Left renal pelvis (tissue), 4 donors: ENCODE data around the gene TRIM8. TPM values are rescaled to one million over a fixed set of nuclear protein-coding genes. Genes with fewer than 3 reads are reported as not detected.
"Not testable (repeated sequence)": the region's sequence is repeated elsewhere in the genome, so short reads cannot be mapped to it uniquely, and the experiment has no call there.

Experiments
- DNase-seq, 4 donors: peaks; one replicate each; pipeline ENCODE4 v3.0.0-alpha.2; 2013; ENCODE audit warnings: low read depth in 4 of 4, low spot score in 3 of 4
- polyA plus RNA-seq, 4 donors: library from polyadenylated mRNA; unstranded; fragments of 120-200 nt; gene quantifications; one replicate each; pipeline ENCODE4 v1.2.1, GENCODE V29; 2013; ENCODE audit not compliant: insufficient read length in 4 of 4

Gene TRIM8
- polyA plus RNA-seq, 4 donors = 76.9 to 146 (median 129) TPM

- no peak for DNase-seq
Measured at GRCh38 chr10:102682981-102683380, 38.7 kb downstream of the TRIM8 start.

DNA sequence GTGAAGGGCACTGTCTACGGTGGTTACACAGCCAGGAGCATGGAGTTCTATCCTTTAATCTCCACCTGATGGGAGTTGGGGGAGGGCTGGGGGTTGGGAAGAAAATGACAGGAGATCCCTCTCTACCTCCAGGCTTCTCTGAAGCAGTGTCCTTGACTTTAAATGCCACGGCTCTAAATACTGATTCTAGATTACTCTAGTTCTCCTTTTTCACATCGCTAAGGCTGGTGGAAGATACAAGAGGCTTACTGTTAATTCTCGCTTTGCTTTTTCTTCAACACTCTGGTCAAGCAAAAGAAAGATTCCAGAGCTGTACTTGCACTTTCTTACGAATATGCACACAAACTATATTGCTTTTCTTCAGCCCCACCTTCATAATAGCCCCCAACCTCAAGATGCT lies 39.5 kb downstream of the TRIM8 start:
- no peak for DNase-seq

GRCh38 chr10:102691285-102692066 lies 47.2 kb downstream of the TRIM8 start:
- DNase-seq = no peak

GRCh38 chr10:102695401-102695800 lies 51.1 kb downstream of the TRIM8 start:
- DNase-seq = not testable (repeated sequence)

DNA sequence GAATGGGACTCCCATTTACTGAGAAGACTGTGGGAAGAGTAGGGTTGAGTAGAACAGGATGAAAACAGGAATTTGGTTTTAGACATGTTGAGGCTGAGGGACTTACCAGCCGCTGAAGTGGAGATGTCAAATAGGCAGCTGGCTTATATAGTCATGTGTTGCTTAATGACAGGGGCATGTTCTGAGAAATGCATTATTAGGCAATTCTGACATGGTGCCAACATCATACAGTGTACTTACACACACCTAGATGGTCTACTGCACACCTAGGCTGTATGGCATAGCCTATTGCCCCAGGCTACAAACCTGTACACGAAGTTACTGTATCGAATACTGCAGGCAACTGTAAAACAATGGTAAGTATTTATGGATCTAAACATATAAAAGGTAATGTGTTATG lies 52.5 kb downstream of the TRIM8 start:
- no peak for DNase-seq

- DNase-seq = no peak
Measured at GRCh38 chr10:102698894-102699293, 54.6 kb downstream of the TRIM8 start.

- DNase-seq = no peak
Measured at GRCh38 chr10:102701272-102701671, 57.0 kb downstream of the TRIM8 start.

DNA sequence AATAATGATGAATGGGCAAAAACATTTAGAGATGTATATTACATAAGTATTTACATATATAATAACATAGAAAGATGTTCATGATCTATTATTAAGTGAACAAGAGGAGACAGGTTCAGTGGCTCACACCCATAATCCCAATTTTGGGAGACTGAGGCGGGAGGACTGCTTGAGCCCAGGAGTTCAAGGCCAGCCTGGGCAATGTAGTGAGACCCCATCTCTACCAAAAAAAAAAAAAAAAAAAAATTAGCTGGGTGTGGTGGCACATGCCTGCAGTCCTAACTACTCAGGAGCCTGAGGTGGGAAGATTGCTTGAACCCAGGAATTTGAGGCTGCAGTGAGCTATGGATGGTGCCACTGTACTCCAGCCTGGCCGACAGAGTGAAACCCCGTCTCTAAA lies 57.5 kb downstream of the TRIM8 start:
- no peak for DNase-seq

DNA sequence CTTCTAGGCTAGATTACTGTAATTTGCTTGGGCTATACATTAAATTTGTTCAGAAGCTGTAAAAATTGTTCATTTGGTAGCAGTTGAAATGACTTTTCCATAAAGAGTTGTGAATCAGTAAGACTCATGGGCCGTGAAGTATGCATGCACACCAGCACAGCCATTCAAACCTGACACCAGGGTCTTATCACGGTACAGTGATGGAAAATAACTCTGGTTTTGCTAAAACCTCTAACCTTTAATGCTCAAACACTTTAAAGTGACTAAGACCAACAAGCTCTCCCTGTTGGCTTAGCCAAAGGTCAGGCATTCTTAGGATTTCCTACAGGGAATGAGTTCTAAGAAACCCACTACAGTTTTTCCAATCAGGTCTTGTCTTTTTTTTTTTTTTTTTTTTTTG lies 58.5 kb downstream of the TRIM8 start:
- no peak for DNase-seq

DNA sequence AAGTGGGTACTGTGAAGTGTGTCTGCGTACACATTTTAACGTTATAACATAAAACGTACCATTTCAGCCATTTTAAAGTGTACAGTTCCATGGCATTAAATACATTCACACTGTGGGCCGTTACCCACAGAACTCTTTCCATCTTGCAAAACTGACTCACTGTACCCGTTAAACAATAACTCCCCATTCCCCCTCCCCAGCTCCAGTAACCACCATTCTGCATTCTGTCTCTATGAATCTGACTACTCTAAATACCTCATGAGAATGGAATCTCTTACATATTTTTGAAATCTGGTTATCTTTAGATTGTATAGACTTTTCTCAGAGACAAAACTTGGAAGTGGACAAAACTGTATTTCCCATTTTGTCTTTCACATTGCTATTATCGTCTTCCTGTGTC lies 60.6 kb downstream of the TRIM8 start:
- no peak for DNase-seq

DNA sequence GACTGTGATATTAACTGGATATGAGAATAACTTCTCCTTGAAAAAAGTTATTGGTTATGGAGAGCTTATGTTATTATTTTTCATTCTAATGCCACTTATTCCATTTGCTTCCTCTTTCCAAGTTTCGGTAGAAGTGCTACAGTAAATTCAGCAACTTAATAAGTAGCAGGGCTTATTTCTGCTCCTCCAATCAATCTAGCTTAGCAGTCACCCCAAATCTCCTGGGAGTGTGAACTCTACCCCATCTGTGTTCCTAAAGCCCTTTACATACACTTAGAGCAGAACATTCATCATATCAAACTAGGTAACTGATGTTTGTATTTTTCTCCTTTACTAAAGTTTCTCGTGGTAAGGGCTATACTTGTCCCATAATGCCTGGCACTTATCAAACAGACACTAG lies 61.3 kb downstream of the TRIM8 start:
- no peak for DNase-seq

Other genes starting within 250 kb of the TRIM8 start
- 10 to 100 TPM; 16.9 to 25.9 (median 21.3) TPM for gene NFKB2, start 248.8 kb upstream of the TRIM8 start, polyA plus RNA-seq
- gene PSD, start 225.7 kb upstream of the TRIM8 start, polyA plus RNA-seq = 10 to 100 TPM in 2 of 4 donors, 1 to 10 TPM in 2; 7.0 to 16.4 (median 11.0) TPM
- 10 to 100 TPM in 1 of 4 donors, 1 to 10 TPM in 3; 5.3 to 13.5 (median 7.1) TPM for gene FBXL15, start 223.6 kb upstream of the TRIM8 start, polyA plus RNA-seq
- gene CUEDC2, start 211.9 kb upstream of the TRIM8 start, polyA plus RNA-seq = 10 to 100 TPM; 62.7 to 89.6 (median 77.5) TPM
- 1 to 10 TPM in 2 of 4 donors, under 1 TPM in 1, not detected in 1; 0.37 to 2.3 (median 1.0) TPM for gene C10orf95, start 192.9 kb upstream of the TRIM8 start, polyA plus RNA-seq
- gene ACTR1A, start 141.8 kb upstream of the TRIM8 start, polyA plus RNA-seq = 10 to 100 TPM; 80.6 to 92.0 (median 89.2) TPM
- gene SUFU, start 140.5 kb upstream of the TRIM8 start, polyA plus RNA-seq = 10 to 100 TPM; 24.0 to 28.7 (median 27.6) TPM
- 10 to 100 TPM; 19.0 to 31.4 (median 28.5) TPM for gene ARL3, start 69.9 kb downstream of the TRIM8 start, polyA plus RNA-seq
- gene SFXN2, start 70.2 kb downstream of the TRIM8 start, polyA plus RNA-seq = 10 to 100 TPM in 3 of 4 donors, 1 to 10 TPM in 1; 8.3 to 63.1 (median 50.1) TPM
- gene WBP1L, start 99.5 kb downstream of the TRIM8 start, polyA plus RNA-seq = 10 to 100 TPM; 46.6 to 57.6 (median 47.6) TPM
- 1 to 10 TPM in 1 of 4 donors, under 1 TPM in 2, not detected in 1; 0.39 to 2.1 (median 0.63) TPM for gene CYP17A1, start 192.9 kb downstream of the TRIM8 start, polyA plus RNA-seq
- 10 to 100 TPM; 50.9 to 60.2 (median 56.7) TPM for gene BORCS7, start 209.8 kb downstream of the TRIM8 start, polyA plus RNA-seq
- gene AS3MT, start 225.0 kb downstream of the TRIM8 start, polyA plus RNA-seq = 10 to 100 TPM; 18.8 to 27.2 (median 22.0) TPM